SKM-1 treated with dmso at 0.1 percent for 144 hours (cell line): ENCODE data around the gene NEIL1.
"Not testable (repeated sequence)": the region's sequence is repeated elsewhere in the genome, so short reads cannot be mapped to it uniquely, and the experiment has no call there.

Experiments
- DNase-seq: peaks from one replicate; lab custom pipeline; 2025; ENCODE audit not compliant: unreplicated experiment; lab: John Stamatoyannopoulos, UW

NEIL1 gene

GRCh38 chr15:75371486-75371885, 24.6 kb downstream of the NEIL1 start:
- no peak for DNase-seq

DNA sequence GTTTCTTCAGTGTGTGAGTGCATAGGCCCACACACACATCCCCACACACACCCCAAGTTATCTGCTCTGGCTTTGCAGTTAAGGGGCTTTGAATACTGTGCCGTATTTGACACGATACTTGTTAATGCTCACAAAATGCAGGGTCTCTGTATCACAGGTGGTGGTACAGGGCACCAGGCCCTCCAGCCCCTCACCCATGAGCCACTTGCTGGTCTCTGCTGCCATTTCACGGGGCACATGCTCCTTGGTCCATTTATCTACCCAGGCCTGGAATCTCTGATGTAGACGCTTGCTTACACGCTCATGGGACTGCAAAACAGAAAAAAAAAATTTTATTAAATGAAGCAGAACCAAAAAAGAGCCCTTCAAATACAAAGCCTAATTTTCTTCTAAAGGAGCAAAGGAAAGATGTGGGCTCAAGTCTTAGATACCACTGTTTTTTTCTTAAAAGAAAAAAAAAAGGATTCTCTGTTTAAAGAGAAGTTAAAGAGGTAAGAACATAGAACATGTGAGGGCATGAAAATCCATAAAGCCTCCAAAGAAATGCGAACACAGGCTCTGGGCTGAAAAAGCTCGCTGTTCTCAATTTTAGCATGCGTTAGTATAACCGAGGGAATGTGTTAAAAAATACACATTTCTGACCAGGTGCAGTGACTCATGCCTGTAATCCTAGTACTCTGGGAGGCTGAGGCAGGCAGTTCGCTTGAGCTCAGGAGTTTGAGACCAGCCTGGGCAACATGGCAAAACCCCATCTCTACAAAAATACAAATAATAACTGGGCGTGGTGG, 25.3 kb downstream of the NEIL1 start:
- no peak for DNase-seq

GRCh38 chr15:75380773-75381172, 33.9 kb downstream of the NEIL1 start:
- DNase-seq, result no peak

GRCh38 chr15:75383986-75384385, 37.1 kb downstream of the NEIL1 start:
- DNase-seq, result not testable (repeated sequence)

DNA sequence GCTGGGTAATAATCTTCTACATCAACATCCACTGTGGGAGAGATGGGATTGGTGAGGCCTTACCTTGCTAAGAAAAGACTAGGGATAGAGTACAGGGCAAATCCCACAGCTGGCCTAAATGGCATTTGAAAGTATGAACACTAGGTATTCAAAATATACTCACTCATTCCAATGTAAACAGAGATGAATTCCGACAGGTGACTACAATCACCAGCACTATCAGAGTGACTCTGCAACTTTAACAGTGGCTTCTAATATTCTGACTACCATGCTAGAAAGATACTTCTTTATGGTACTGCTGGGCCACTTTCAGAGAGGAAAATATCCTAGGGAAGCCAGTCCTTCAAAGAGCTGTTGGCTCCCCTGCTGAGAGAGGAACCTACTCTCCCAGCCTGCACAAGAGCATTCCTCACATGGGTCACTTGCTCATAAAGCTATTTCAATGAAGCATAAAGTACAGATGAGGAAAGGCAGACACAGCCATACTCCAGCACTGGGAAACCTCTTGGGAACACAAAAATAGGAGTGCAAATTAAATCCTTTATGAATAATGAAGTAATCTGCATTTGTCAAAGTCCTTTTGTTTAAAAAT, 43.0 kb downstream of the NEIL1 start:
- no peak for DNase-seq

DNA sequence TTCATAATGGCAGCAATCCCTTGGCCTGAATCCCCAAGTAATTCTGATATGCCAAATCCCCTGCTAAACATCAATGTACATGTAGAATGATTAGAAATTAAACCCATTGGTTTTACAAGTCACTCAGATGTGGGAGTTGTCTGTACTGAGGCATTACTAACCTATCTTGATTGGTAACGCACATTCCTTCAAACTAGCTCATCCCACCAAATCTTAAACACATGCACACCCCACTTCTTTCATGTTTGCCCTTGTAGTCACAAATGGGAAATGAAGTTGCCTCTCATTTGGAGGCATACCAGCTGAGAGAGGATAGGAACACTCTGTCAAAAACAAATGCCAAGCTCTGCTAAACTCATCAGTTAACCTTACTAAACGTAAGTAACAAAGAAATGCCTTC, 50.7 kb downstream of the NEIL1 start:
- DNase-seq, result no peak

DNA sequence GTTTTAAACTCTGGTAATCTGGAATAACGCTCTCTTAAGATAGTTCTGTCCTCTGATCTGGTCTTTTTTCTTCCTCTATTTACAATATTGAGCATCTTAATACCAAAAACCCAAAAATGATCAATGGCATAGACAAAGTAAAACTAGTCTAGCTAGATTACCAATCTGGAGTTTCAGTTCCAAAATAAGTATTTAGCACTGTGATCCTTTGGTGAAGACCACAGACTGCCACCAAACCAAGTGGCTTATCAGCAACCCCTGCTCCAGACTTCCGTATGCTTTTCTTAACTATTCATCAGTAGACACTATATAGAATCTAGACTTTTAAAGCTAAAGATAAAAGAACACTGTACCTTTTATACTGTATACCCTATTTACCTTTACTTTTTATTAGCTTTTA, 57.1 kb downstream of the NEIL1 start:
- DNase-seq, result no peak
